Peyer's patch (tissue), 4 donors: ENCODE data around the gene SLC40A1. TPM values are rescaled to one million over a fixed set of nuclear protein-coding genes. Genes with fewer than 3 reads are reported as not detected.
A peak's percentile ranks its signal among the peaks of the same experiment; 100 is the strongest.

Source experiments
- DNase-seq, 3 donors: peaks; one replicate each; pipeline ENCODE4 v3.0.0-alpha.2; 2017 to 2019
- H3K27ac ChIP-seq, 4 donors: fragments of 200-600 bp; sonication (generic); one replicate each; pipeline ENCODE4 v1.5.1; 2016 to 2019
- H3K27me3 ChIP-seq, 2 donors: fragments of 200-600 bp; sonication (generic); one replicate each; pipeline ENCODE4 v1.5.1; 2019
- H3K36me3 ChIP-seq, 3 donors: fragments of 200-600 bp; sonication (generic); one replicate each; pipeline ENCODE4 v1.5.1; 2016 to 2019
- H3K4me1 ChIP-seq, 4 donors: fragments of 200-600 bp; sonication (generic); one replicate each; pipeline ENCODE4 v1.5.1; 2016 to 2019
- H3K4me3 ChIP-seq, 4 donors: fragments of 200-600 bp; sonication (generic); 1 replicate in 3 of 4; 2 replicates in 1 of 4; pipeline ENCODE4 v1.5.1; 2016 to 2019; ENCODE audit warnings: mild to moderate bottlenecking in 1 of 4
- H3K9me3 ChIP-seq, 4 donors: fragments of 200-600 bp; sonication (generic); one replicate each; pipeline ENCODE4 v1.5.1; 2016 to 2019; ENCODE audit warnings: mild to moderate bottlenecking in 1 of 4
- CTCF ChIP-seq, 6 experiments: fragments of 450-650 bp in 4 of 6; fragments of 200-600 bp in 2 of 6; sonication (generic) in 1 of 6; IDR thresholded peaks; one replicate each; pipeline ENCODE4 v1.5.1; 2017 to 2019; ENCODE audit warnings: antibody characterized with exemption in 6 of 6, mild to moderate bottlenecking in 3 of 6, moderate library complexity in 1 of 6
- POLR2A ChIP-seq, 2 donors: fragments of 450-650 bp; IDR thresholded peaks; one replicate each; pipeline ENCODE4 v1.5.1; 2017; ENCODE audit warnings: antibody characterized with exemption in 2 of 2, mild to moderate bottlenecking in 2 of 2, moderate library complexity in 2 of 2
- total RNA-seq, 4 donors: library from RNA; depleted of rRNA; stranded (reverse); fragments of >200 nt; gene quantifications; one replicate each; pipeline ENCODE4 v1.1.0, GENCODE V29; 2016

The SLC40A1 gene
- 100 to 1,000 TPM in 3 of 4 donors, 10 to 100 TPM in 1; 69.8 to 208 (median 149) TPM for total RNA-seq

- no peaks in the 10 kb centered on the region for H3K27me3 ChIP-seq
- no peaks in the 10 kb centered on the region for H3K9me3 ChIP-seq
- peaks cover 0 to 26% (median 0%) of the 10 kb centered on the region in 4 donors for H3K4me1 ChIP-seq
- H3K36me3 ChIP-seq: no peaks in the 10 kb centered on the region
- DNase-seq: peak; percentile 47 to 91 (median 84)
- H3K4me3 ChIP-seq: peak within 1 kb of the TSS; percentile 51 to 71 (median 62)
- TF ChIP-seq CTCF (IDR thresholded peaks at IDR 0.05) (no peak), POLR2A (IDR thresholded peaks at IDR 0.05) (peak; percentile 92 to 93)
- H3K27ac ChIP-seq: peak within 1 kb of the TSS; percentile 76 to 94 (median 88)
Observed at GRCh38 chr2:189580658-189581353, at the start of gene SLC40A1. TSS of gene SLC40A1 (minus strand) at chr2:189580786. CDS start at chr2:189580460, 326 bp downstream.

- H3K27ac ChIP-seq: no peak overlapping the region
- no peaks in the 10 kb centered on the region for H3K4me1 ChIP-seq
- DNase-seq: no peak
- no peak for TF ChIP-seq CTCF (IDR thresholded peaks at IDR 0.05)
- TF ChIP-seq POLR2A (IDR thresholded peaks at IDR 0.05): no peak
- no peaks in the 10 kb centered on the region for H3K9me3 ChIP-seq
- no peak overlapping the region for H3K4me3 ChIP-seq
- no peaks in the 10 kb centered on the region for H3K27me3 ChIP-seq
- no peaks in the 10 kb centered on the region for H3K36me3 ChIP-seq
Observed at GRCh38 chr2:189629531-189630453, 49.2 kb upstream of the SLC40A1 start.

GRCh38 chr2:189628817-189629530 is 48.4 kb upstream of the SLC40A1 start:
- no peaks in the 10 kb centered on the region for H3K9me3 ChIP-seq
- H3K27me3 ChIP-seq: no peaks in the 10 kb centered on the region
- TF ChIP-seq POLR2A (IDR thresholded peaks at IDR 0.05) (no peak), CTCF (IDR thresholded peaks at IDR 0.05) (peak in 2 of 6 experiments; percentile 10 to 13)
- H3K36me3 ChIP-seq: no peaks in the 10 kb centered on the region
- H3K4me1 ChIP-seq: no peaks in the 10 kb centered on the region
- H3K27ac ChIP-seq: no peak overlapping the region
- no peak for DNase-seq
- H3K4me3 ChIP-seq: no peak overlapping the region

- Histone ChIP-seq H3K4me3 (no peak overlapping the region), H3K9me3 (no peaks in the 10 kb centered on the region), H3K36me3 (no peaks in the 10 kb centered on the region), H3K27me3 (no peaks in the 10 kb centered on the region), H3K27ac (no peak overlapping the region), H3K4me1 (no peaks in the 10 kb centered on the region)
- DNase-seq: no peak
- TF ChIP-seq POLR2A (IDR thresholded peaks at IDR 0.05) (no peak), CTCF (IDR thresholded peaks at IDR 0.05) (no peak)
Observed at GRCh38 chr2:189627789-189628188, 47.2 kb upstream of the SLC40A1 start.

- Histone ChIP-seq H3K36me3 (no peaks in the 10 kb centered on the region), H3K27me3 (no peaks in the 10 kb centered on the region), H3K4me3 (no peak overlapping the region), H3K4me1 (no peaks in the 10 kb centered on the region), H3K9me3 (no peaks in the 10 kb centered on the region), H3K27ac (no peak overlapping the region)
- DNase-seq: no peak
- TF ChIP-seq CTCF (IDR thresholded peaks at IDR 0.05): no peak
- no peak for TF ChIP-seq POLR2A (IDR thresholded peaks at IDR 0.05)
Observed at GRCh38 chr2:189625636-189626035, 45.0 kb upstream of the SLC40A1 start.
